GM12865 (cell line): ENCODE results near the gene MBLAC1.

Experiments
- DNase-seq: peaks from one replicate; pipeline ENCODE4 v3.0.0; 2010; ENCODE audit warnings: low read depth
- H3K4me3 ChIP-seq: 2 replicates; pipeline ENCODE4 v1.5.1; 2011; ENCODE audit warnings: mild to moderate bottlenecking, low read depth, low read length, control low read depth
- CTCF ChIP-seq: IDR thresholded peaks from 2 replicates; pipeline ENCODE4 v1.5.1; 2011; ENCODE audit warnings: low read length, control low read depth, low read depth, inconsistent platforms; ENCODE audit not compliant: insufficient read depth; ENCODE audit errors: missing control alignments

Gene MBLAC1

GRCh38 chr7:100106633-100107032, 20.1 kb upstream of the MBLAC1 start:
- H3K4me3 ChIP-seq: no peak overlapping the region
- no peak for DNase-seq
- TF ChIP-seq CTCF: no peak

GRCh38 chr7:100107125-100107737, 19.5 kb upstream of the MBLAC1 start:
- no peak for TF ChIP-seq CTCF
- H3K4me3 ChIP-seq: no peak overlapping the region
- DNase-seq: no peak

GRCh38 chr7:100107890-100108289, 18.9 kb upstream of the MBLAC1 start:
- DNase-seq: no peak
- no peak overlapping the region for H3K4me3 ChIP-seq
- no peak for TF ChIP-seq CTCF

GRCh38 chr7:100109521-100110163, 17.1 kb upstream of the MBLAC1 start:
- no peak for DNase-seq
- no peak overlapping the region for H3K4me3 ChIP-seq
- no peak for TF ChIP-seq CTCF

- no peak overlapping the region for H3K4me3 ChIP-seq
- DNase-seq: no peak
- no peak for TF ChIP-seq CTCF
Observed at GRCh38 chr7:100111156-100111555, 15.6 kb upstream of the MBLAC1 start.

GRCh38 chr7:100111914-100112313, 14.9 kb upstream of the MBLAC1 start:
- no peak for DNase-seq
- no peak overlapping the region for H3K4me3 ChIP-seq
- no peak for TF ChIP-seq CTCF

GRCh38 chr7:100115026-100115425, 11.7 kb upstream of the MBLAC1 start:
- TF ChIP-seq CTCF: no peak
- DNase-seq: no peak
- no peak overlapping the region for H3K4me3 ChIP-seq
